Caki2 (cell line): ENCODE measurements around the gene GALNT9. TPM values are rescaled to one million over a fixed set of nuclear protein-coding genes. Genes with fewer than 3 reads are reported as not detected.
"Not testable (repeated sequence)": the region's sequence is repeated elsewhere in the genome, so short reads cannot be mapped to it uniquely, and the experiment has no call there.

Experiments used
- DNase-seq: peaks from one replicate; pipeline ENCODE4 v3.0.0-alpha.2; 2015; ENCODE audit warnings: low read depth
- in situ Hi-C: cut with HindIII; loops from 2 replicates; pipeline ENCODE4 v1.10.0; 2016; ENCODE audit warnings: low sequenced_read_pairs, low pct_unique_long_range_greater_than_20kb, mixed read lengths
- total RNA-seq: library from RNA; depleted of rRNA; stranded (reverse); fragments of >200 nt; shearing (Covaris generic); gene quantifications from 2 replicates; pipeline ENCODE4 v1.2.3, GENCODE V29; 2014; ENCODE audit warnings: low replicate concordance

The GALNT9 gene
- total RNA-seq, 1 experiment from 2014 or later = 14.6 TPM

DNA sequence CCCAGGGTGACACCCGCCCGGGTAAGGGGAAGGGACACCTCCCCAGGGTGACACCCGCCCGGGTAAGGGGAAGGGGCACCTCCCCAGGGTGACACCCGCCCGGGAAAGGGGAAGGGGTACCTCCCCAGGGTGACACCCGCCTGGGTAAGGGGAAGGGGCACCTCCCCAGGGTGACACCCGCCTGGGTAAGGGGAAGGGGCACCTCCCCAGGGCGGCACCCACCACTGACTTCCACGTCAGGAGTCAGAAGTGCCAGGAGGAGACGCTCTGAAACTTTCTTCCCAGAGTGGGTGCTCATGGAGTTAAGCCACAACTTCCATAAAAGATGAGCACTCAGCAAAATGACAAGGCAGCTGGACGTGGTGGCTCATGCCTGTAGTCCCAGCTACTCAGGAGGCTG lies 109.6 kb downstream of the GALNT9 start:
- DNase-seq, in situ Hi-C loops: not testable (repeated sequence)

DNA sequence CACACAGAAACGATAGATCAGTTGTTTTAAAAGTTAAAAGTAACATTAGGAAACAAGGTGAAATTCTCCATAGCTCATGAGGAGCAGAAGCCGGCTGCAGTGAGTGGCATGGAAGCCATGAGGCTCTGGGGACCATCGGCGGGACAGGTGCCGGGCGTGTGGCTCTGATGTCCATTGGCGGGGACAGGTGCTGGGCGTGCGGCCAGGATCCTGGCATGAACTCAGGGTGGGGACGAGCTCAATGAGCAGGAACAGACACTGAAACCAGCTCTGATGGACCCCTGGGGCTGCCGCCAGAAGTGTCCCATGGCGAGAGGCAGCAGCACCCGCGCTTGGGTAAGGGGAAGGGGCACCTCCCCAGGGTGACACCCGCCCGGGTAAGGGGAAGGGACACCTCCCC lies 110.1 kb downstream of the GALNT9 start:
- in situ Hi-C loops = no loop called here
- DNase-seq = no peak

DNA sequence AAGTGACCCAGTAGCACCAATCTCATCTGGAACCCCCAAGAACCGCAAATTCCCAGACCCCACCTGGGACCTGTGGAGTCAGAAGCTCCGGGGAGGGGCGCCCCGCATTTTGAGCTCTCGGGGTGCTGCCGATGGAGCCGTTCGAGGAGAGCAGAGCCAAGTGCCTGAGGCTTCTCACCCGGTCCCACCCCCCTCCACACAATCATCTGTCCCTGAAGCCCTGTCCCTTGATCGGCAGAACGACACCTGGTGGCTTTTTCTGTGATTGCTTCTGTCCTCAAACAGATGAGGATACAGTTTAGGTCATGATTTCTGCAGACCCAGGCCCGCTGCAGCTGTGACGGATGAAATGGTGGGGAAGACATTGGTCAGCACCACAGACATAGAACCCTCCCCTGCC lies 110.5 kb downstream of the GALNT9 start:
- in situ Hi-C loops = no loop called here
- peak; percentile 14 for DNase-seq

DNA sequence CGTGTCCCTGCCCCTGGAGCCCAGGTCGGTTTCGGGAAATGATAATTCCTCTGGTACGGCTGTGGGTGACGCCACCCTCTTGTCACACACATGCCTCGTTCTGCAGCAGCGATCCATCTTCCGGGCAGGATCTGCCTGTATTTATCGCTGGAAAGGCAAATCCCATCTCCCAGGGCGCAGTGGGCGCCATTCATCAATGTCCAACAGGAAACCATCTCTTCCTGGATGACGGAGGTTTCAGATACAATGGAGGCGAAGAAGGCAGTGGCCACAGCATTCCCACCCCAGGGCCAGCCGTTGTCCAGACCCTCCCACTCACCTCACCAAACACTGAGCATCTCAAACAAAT lies 110.9 kb downstream of the GALNT9 start:
- no peak for DNase-seq
- in situ Hi-C loops = no loop called here

DNA sequence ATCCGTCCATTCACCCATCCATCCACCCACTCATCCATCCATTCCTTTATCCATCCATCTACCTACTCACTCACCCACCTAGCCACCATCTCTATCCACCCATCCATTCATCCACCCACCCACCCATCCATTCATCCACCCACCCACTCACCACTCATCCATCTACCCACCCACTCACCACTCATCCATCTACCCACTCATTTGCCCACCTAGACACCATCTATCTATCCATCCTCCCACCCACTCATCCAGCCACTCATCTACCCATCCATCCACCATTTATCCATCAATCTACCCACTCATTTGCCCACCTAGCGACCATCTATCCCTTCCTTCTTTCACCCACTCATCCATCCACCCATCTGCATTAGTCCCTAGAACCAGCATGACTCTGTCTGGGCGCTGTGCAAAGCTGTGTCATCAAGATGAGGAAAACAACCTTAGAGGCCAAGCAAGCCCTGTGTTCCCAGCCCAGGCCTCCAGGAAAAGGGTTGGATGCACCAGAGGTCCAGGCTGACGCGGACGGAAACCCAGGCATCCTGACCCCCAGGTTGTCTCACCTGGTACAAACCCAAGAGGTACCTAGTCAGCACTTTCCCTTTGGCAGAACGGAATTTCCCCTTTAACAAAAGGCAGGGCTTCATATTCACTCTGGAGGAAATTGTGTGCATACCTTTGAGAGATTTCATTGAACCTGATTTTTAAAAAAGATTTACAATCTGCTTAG lies 111.4 kb downstream of the GALNT9 start:
- in situ Hi-C loops = no loop called here
- no peak for DNase-seq

DNA sequence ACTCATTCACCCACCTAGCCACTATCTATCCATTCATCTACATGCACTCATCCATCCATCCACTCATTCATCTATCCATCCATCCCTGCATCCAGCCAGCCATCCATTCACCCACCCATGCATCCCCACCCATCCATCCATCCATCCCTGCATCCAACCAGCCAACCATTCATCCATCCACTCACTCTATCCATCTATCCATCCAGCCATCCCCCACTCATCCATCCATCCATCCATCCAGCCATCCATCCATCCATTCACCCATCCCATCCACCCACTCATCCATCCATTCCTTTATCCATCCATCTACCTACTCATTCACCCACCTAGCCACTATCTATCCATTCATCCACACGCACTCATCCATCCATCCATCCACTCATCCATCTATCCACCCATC lies 112.0 kb downstream of the GALNT9 start:
- in situ Hi-C loops = no loop called here
- DNase-seq = no peak

DNA sequence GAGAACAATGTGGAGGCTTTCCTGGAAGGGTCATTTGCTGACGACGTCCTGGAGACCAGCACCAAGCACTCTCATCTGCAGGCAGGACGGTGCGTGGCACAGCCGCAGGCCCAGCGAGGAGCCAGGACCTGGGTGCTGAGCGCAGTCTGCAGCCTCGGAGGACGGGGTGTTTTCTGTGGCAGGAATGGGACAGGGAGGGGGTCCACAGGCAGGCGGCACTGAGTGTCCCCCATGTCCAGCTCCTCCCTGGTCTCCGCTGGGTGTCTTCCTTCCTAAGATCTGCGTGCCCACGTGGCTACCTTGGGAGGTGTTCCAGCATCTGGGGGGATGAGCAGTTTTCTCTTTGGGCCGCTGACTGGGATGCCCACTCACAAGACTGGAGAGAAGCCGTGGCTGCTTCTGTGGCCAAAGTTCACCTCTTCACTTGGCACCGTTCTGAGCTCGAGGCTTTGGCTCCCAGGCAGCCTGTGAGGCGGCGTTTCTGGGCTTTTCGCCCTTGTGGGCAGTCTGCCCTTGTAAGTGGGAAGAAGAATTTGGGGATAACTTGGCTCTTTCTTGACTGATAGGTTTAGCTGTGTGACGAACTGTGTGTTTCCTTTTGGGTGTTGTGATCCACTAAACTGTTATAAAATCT lies 112.9 kb downstream of the GALNT9 start:
- in situ Hi-C loops = no loop called here
- DNase-seq = no peak

DNA sequence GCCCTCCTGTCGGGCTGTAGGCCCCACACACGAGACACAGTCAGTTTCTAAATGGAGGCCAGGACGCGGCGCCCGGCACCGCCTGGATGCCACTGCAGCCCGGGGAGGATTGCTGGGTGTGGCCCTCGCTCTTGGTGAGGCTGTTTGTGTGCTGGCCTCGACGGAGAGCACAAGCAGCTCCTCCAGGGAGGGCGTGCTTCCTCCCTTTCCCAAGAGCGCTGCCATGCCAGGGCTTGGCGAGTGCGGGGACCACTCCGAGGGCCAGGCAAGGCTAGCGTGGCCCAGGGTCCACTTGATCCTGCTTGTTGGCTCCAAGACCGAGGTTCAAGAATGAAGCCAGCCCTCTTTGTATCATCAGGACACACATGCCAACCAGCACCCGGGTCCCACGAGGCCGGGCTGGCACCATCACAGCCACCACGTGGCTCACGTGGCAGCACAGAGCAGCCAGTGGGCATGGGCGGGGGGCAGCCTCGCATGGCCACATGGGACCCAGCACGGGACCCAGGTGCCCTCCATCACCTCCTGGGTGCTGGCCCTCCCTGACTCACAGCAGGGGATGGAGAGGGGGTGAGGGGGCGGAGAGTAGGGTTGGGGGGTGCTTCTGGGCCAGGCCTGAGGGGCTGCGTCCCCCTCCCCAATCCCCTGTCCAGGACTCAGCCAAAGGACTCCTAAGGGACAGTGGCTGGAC lies 113.9 kb downstream of the GALNT9 start:
- DNase-seq = no peak
- in situ Hi-C loops = no loop called here

DNA sequence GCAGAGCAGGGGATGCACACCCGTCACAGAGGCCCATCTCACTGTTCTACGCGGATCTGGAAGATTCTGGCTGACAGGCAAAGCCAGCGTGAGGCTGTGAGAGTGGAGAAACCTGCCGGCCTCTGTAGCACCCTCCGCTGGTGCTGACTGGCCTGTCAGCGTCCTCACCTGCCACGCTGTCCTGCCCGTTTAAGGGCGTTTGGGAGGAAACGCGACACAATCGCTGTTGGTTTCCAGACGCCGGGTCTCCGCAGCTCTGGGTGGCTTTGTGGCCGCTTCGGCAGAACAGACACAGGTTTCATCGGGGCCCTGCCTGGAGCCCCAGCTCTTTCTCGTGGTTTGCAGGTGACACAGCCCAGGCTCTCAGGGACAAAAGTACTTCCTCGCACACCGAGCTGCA lies 114.5 kb downstream of the GALNT9 start:
- DNase-seq = no peak
- in situ Hi-C loops = no loop called here

DNA sequence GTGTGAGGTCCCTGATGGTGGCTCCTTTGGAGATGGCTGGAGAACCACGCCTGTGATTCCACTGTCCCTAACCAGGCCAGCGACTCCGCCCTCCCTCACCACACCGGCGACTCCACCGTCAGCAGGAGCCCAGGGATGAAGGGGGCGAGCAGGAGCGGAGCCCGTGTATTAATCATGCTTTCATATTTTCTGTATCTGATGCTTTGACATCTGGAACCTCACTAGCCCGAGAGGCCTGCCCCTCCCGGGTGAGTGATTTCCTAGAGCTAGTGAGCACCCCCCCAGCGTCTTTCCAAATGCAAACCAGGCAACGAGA lies 115.3 kb downstream of the GALNT9 start:
- in situ Hi-C loops = no loop called here
- no peak for DNase-seq

DNA sequence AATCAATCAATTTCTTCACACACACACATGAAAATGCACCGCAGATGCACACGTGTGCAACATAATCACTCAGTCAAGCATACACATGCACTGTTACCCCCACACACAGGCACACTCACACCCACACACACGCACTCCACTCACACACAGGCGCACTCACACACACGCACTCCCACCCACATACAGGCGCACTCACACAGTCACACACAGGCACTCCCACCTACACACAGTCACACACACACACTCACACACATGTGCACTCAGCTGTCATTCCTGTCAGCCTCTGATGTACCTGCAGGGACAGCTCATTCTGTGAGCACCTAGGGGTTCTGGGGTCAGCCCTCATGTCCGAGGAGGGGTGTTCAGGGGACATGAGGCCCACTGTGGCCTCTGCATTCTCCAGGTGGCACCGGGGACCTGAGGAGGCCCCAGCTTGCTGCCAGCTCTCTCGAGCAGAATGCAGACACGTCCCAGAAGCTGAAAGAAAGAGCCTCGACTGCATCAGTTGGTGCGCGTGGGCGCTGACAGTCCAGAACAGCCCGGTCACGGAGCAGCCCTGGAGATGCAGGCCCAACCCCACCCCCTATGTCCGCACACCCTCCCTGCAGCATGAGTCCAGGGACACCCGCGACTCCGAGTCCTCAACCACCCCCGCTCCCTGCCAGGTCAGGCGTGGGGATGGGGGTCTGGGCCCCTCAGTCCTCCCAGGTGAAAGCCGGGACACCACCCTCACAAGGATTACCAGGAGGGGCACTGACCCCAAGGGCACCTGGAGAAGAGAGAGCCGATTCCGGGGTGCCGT lies 115.8 kb downstream of the GALNT9 start:
- in situ Hi-C loops = no loop called here
- DNase-seq = no peak

DNA sequence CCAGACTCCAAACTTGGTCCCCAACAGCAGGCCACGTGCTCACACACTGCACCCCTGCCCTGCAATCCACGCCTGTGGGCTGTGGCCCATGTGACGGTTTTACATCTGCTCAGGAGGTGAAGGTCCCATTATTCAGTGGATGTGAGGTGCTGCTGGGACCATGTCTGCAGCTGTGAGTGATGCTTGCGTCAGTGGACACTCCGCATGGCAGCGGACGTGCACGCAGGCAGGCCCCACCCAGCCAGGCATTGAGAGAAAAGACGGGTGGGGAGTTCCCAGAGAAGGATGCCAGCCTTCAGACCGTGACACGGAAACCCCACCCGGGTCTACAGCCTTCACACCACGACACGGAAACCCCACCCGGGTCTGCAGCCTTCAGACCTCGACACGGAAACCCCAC lies 117.6 kb downstream of the GALNT9 start:
- in situ Hi-C loops = no loop called here
- DNase-seq = no peak

DNA sequence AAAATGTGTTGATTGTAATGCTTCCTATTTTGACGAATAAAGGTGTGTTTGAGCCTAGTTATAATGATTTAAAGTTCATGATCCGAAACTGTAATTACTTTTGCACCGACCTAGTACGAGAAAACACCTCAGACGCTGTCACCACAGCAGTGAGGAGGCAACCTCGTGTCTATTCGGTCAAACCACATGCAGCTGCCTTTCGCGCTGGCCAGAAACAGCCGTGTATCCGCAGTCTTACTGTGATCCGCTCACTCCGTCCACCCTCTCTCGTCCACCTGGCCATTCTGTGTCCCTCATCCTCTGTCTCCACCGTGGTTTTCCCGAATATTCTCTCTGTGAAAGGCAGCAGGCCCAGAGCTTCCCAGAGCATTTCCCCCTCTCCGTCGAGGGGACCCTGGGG lies 118.1 kb downstream of the GALNT9 start:
- DNase-seq = no peak
- in situ Hi-C loops = no loop called here

DNA sequence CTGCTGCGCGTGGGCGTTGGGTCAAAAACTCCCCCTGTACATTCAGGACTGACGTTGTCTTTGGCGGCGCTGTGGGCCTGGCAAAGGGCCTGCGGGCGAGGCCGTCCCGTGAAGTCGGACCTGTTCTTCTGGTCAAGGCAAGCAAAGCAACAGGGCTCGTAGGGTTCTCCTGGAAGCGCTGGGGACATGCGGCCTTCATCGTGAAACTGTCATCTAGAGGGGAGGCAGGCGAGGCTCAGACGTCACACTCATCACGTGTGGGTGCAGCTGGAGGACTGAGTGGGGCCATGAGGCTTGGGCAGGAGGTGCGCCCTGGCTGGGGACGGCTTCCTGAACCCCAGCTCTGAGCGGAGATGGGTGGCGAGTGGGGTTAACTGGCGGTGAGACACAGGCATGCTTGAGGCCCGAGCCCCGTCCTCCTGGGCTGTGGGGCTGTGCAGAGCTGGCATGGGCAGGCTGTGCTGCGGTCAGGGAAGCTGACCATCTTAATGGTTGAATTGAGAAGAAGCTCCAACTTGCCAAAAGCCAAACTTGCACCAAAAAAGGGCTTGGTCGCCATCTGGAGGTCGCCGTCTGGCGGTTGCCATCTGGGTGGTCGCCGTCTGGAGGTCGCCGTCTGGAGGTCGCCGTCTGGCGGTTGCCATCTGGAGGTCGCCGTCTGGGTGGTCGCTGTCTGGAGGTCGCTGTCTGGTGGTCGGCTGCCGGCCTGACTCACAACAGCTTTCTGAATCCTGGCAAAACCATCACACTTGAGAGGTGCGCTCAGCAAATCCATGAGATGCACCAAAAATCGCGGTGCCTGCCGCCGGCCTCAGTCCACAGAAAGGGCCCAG lies 119.0 kb downstream of the GALNT9 start:
- DNase-seq = no peak
- in situ Hi-C loops = no loop called here

DNA sequence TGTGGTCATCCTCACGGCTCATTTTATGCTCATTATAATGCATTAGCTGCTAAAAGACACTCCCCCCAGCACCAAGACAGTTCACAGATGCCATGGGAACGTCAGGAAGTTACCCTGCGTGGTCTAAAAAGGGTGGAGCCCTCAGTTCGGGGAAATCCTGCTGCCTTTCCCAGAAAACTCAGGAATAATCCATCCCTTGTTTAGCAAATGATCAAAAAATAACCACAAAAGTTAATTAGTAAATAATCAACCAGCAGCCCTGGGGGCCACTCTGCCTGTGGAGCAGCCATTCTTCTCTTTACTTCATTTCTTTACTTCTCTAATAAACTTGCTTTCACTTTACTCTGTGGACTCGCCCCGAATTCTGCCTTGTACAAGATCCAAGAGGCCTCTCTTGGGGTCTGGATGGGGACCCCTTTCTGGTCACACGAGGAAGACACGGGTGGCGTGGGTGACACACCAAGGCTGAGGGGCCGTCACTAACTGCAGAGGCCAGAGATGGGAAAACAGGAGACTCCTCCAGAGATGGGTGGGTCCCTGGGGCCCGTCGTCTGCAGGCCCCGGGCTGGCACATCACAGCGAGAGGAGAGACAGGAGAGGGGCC lies 119.7 kb downstream of the GALNT9 start:
- DNase-seq = no peak
- in situ Hi-C loops = no loop called here

DNA sequence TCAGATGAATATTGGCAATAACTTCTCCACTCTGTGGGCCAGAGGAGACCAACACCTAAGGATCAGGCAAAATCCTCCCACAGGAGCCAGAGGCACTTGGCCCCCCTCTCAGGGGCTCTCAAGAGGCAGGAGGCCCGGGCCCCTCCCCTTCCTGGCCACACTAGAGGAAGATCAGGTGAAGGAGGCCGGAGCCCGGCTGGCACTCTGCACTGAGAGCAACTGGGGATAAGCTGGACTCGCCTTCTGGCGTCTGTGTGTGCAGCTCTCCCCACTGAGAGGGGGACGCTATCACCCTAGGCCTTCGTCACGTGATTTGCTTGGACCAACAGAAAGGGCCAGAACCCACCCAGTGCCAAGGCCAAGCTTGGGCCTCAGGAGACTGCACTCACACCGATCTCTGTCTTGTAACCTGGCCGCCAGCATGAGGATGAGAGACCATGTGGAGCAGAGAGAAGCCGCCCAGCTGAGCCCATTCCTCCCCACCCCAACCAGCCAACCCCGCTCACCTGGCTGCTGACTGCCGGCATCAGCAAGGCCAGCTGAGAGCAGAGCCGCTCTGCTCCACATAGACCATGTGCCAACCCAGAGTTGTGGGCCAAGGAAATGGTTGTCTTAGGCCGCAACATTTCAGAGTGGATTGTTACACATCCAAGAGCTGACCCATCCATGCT lies 121.1 kb downstream of the GALNT9 start:
- in situ Hi-C loops = no loop called here
- no peak for DNase-seq

DNA sequence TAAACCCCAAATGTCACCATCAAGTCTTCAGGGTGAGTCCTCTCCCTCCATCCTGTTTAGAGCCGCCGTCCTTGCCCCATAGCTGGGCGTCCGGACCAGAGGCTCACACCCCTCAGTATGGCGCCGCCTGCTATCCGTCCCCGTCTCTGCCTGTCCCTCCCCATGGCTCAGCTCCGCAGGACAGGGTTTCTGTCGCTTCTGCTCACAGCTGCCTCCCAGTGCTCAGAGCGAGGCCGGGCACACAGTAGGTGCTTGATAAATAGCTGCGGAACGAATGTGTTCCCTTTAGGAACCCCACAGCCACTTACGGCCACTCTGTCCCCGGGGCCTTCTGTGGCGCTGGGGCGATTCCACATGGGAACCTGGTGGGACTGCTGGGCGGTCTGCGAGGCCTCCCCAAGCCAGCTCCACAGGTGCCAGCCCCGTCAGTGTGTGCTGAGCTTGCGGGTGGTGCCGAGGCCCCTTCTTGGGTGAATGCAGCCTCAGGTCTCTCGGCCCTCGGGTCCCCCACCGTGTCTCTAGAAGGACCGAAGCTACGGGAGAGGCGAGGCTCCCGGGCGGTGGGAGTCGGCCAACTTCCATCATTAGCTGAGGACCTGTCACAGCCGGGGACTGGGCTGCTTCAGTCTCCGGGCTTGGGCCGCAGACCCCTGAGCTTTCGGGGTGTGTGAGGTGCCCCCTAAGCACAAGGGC lies 122.2 kb downstream of the GALNT9 start:
- in situ Hi-C loops = no loop called here
- no peak for DNase-seq
